CD4-positive, alpha-beta T cell (primary cell): Measurements from ENCODE around the gene NPAS3. TPM values are rescaled to one million over a fixed set of nuclear protein-coding genes. Genes with fewer than 3 reads are reported as not detected.

Source experiments
- ATAC-seq: fragments of 200-7000 bp; cut with Tn5 transposase; one replicate; pipeline ENCODE4 v1.10.0; 2022; ENCODE audit warnings: mild to moderate bottlenecking; ENCODE audit not compliant: poor library complexity
- CTCF ChIA-PET: fragments of 350-600 bp; sonication (Branson Sonifier 250); formaldehyde crosslinking; loops from one replicate; lab custom pipeline; 2021; ENCODE audit warnings: antibody characterized with exemption, inconsistent platforms; lab: Charles Lee
- POLR2A ChIA-PET: fragments of 350-600 bp; sonication (Branson Sonifier 250); formaldehyde crosslinking; loops from one replicate; lab custom pipeline; 2021; ENCODE audit warnings: antibody characterized with exemption, inconsistent platforms; lab: Charles Lee
- DNase-seq, 14 experiments: peaks; one replicate each; pipeline ENCODE4 v3.0.0-alpha.2; 2013 to 2020; ENCODE audit warnings: mixed read lengths in 2 of 14
- H3K27ac ChIP-seq, 2 donors: one replicate each; pipeline versions ENCODE4 v1.5.1 to v1.7.0; 2013; ENCODE audit warnings: low read length in 2 of 2, low read depth in 1 of 2, mild to moderate bottlenecking in 1 of 2
- H3K27me3 ChIP-seq, 2 experiments: 1 replicate in 1 of 2; 2 replicates in 1 of 2; pipeline versions ENCODE4 v1.6.1 to v1.7.0; 2013; ENCODE audit warnings: low read length in 2 of 2, control low read depth in 1 of 2, mild to moderate bottlenecking in 1 of 2, moderate library complexity in 1 of 2; ENCODE audit not compliant: insufficient read depth in 2 of 2, control insufficient read depth in 1 of 2
- H3K36me3 ChIP-seq: one replicate; pipeline ENCODE4 v1.6.1; 2013; ENCODE audit warnings: low read length, control low read depth; ENCODE audit not compliant: insufficient read depth
- H3K4me1 ChIP-seq: one replicate; pipeline ENCODE4 v1.6.1; 2013; ENCODE audit warnings: low read length, control low read depth; ENCODE audit not compliant: insufficient read depth
- H3K4me3 ChIP-seq: one replicate; pipeline ENCODE4 v1.5.1; 2013; ENCODE audit warnings: mild to moderate bottlenecking, low read length, moderate library complexity
- H3K9me3 ChIP-seq, 2 experiments: 1 replicate in 1 of 2; 2 replicates in 1 of 2; pipeline versions ENCODE4 v1.6.1 to v1.7.0; 2013; ENCODE audit warnings: low read length in 2 of 2, mild to moderate bottlenecking in 2 of 2, control low read depth in 1 of 2, moderate library complexity in 1 of 2; ENCODE audit not compliant: control insufficient read depth in 1 of 2, insufficient read depth in 1 of 2
- H3K27ac Mint-ChIP-seq: one replicate; pipeline ENCODE4 v1.8.0; 2020; ENCODE audit warnings: mixed read lengths
- H3K27me3 Mint-ChIP-seq: one replicate; pipeline ENCODE4 v1.8.0; 2021; ENCODE audit warnings: mixed read lengths
- H3K36me3 Mint-ChIP-seq: one replicate; pipeline ENCODE4 v1.8.0; 2021; ENCODE audit warnings: low read depth, mixed read lengths
- H3K4me1 Mint-ChIP-seq: one replicate; pipeline ENCODE4 v1.8.0; 2021; ENCODE audit warnings: low read depth, mixed read lengths
- H3K4me3 Mint-ChIP-seq: one replicate; pipeline ENCODE4 v1.8.0; 2020; ENCODE audit warnings: mild to moderate bottlenecking, mixed read lengths
- H3K9me3 Mint-ChIP-seq: one replicate; pipeline ENCODE4 v1.8.0; 2020; ENCODE audit warnings: mixed read lengths
- intact Hi-C, 2 experiments: fragments of 100-400 bp; cut with DNase I in 1 of 2; cut with micrococcal nuclease in 1 of 2; formaldehyde crosslinking; loops; one replicate each; pipeline versions ENCODE4 v1.15.1 to v1.9.0; 2023 to 2025; cut with DNase I, micrococcal nuclease
- total RNA-seq, 174 experiments: library from RNA in 2 of 174; stranded (reverse) in 2 of 174; gene quantifications; one replicate each; pipeline ENCODE4 v1.2.3 and lab custom pipeline; 2021 to 2026
- TF ChIP-seq, protein P1 (sequence below): fragments of 200-600 bp; IDR thresholded peaks from one replicate; pipeline ENCODE4 v1.8.0; 2022; ENCODE audit warnings: antibody characterized with exemption, mild to moderate bottlenecking

NPAS3 gene
- total RNA-seq, 2 experiments from 2014 or later, result not detected

DNA sequence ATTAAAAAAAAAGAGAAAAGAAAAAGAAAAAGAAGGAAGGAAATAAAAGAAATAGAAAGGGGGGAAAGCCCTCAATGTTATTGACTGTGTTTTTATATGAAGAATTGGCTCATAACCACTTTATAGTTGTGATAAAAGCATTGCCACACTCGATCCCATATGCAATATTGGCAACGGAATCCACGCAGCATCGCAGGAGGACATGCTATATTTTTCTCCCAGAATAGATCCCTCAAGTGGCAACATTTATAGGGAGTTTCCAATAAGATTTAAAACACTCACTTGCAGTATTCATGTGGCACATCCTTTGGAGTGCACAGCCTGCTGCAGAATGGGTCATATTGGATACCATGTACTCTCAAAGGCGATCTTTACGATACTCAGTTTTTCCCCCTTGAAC, 788.9 kb downstream of the NPAS3 start:
- H3K36me3 ChIP-seq, result no peaks in the 10 kb centered on the region
- POLR2A ChIA-PET, result no interaction called here
- intact Hi-C loops, result no loop called here

DNA sequence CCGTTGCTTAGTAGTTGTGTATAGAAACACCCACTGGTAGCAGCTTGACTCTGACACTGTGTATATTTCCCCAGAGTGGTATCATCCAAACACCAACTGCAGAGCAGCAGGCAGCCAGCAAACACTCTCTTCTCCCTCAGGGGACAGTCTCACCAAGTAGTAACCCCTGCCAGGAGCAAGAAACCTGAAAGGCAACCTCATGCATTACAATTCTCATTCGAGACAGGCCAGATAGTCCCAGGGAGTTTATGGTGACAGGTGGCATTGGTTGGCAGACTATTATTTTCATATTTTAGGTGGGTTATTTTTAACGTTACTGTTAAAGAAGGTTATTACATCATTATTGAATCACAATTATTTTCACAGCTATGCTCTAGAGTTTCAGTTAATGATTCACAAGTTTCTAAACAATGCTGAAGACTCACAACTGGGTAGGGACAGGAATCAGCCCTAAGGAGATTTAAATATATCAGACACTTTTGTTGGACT, 789.4 kb downstream of the NPAS3 start:
- no peaks in the 10 kb centered on the region for H3K4me1 Mint-ChIP-seq

More for the DNA sequence above, 788.9 kb downstream of the NPAS3 start:
- Histone ChIP-seq H3K9me3 (no peaks in the 10 kb centered on the region), H3K27ac (no peak overlapping the region), H3K4me1 (no peaks in the 10 kb centered on the region), H3K4me3 (no peak overlapping the region), H3K27me3 (peaks cover 0 to 2% of the 10 kb centered on the region in 2 experiments)
- CTCF ChIA-PET, result no interaction called here
- DNase-seq (no peak), ATAC-seq (no peak)
- Mint-ChIP-seq H3K9me3 (no peaks in the 10 kb centered on the region), H3K4me1 (no peaks in the 10 kb centered on the region), H3K27ac (no peak overlapping the region), H3K27me3 (no peaks in the 10 kb centered on the region), H3K36me3 (no peaks in the 10 kb centered on the region), H3K4me3 (no peak overlapping the region)
- TF ChIP-seq, protein P1, sequence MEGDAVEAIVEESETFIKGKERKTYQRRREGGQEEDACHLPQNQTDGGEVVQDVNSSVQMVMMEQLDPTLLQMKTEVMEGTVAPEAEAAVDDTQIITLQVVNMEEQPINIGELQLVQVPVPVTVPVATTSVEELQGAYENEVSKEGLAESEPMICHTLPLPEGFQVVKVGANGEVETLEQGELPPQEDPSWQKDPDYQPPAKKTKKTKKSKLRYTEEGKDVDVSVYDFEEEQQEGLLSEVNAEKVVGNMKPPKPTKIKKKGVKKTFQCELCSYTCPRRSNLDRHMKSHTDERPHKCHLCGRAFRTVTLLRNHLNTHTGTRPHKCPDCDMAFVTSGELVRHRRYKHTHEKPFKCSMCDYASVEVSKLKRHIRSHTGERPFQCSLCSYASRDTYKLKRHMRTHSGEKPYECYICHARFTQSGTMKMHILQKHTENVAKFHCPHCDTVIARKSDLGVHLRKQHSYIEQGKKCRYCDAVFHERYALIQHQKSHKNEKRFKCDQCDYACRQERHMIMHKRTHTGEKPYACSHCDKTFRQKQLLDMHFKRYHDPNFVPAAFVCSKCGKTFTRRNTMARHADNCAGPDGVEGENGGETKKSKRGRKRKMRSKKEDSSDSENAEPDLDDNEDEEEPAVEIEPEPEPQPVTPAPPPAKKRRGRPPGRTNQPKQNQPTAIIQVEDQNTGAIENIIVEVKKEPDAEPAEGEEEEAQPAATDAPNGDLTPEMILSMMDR, result no peak

DNA sequence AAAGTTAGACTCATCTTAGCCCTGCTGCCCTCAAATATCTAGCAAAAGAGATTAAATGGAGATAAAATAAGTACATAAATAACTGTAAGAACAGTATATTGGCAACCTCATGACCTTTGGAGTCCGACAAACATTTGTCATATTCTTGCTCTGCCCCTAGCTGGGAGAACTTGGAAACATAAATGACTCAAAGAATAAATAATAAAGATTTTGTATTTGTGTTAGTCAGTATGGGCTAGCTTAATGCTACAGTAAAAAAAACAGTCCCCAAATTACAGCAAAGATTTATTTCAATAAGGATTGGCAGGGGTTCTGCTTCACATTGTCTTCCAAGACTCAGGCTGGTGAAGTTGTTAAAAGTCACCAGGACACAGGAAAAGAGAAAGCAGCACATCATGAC, 791.5 kb downstream of the NPAS3 start:
- Mint-ChIP-seq H3K27me3 (no peaks in the 10 kb centered on the region), H3K9me3 (no peaks in the 10 kb centered on the region), H3K4me3 (no peak overlapping the region), H3K4me1 (peaks cover 4% of the 10 kb centered on the region), H3K36me3 (no peaks in the 10 kb centered on the region), H3K27ac (no peak overlapping the region)
- no peak for ATAC-seq
- Histone ChIP-seq H3K9me3 (no peaks in the 10 kb centered on the region), H3K27me3 (peaks cover 0 to 2% of the 10 kb centered on the region in 2 experiments), H3K4me1 (no peaks in the 10 kb centered on the region), H3K27ac (no peak overlapping the region), H3K4me3 (no peak overlapping the region), H3K36me3 (no peaks in the 10 kb centered on the region)
- intact Hi-C loops, result no loop called here
- TF ChIP-seq, protein P1, result no peak
- DNase-seq, result no peak
- ChIA-PET POLR2A (no interaction called here), CTCF (no interaction called here)

More for the DNA sequence above, 789.4 kb downstream of the NPAS3 start:
- H3K4me1 ChIP-seq, result no peaks in the 10 kb centered on the region
- H3K27me3 ChIP-seq, result peaks cover 0 to 2% of the 10 kb centered on the region in 2 experiments
- Mint-ChIP-seq H3K36me3 (no peaks in the 10 kb centered on the region), H3K27ac (no peak overlapping the region), H3K9me3 (no peaks in the 10 kb centered on the region), H3K4me3 (no peak overlapping the region), H3K27me3 (no peaks in the 10 kb centered on the region)
- H3K4me3 ChIP-seq, result no peak overlapping the region
- POLR2A ChIA-PET, result no interaction called here
- H3K9me3 ChIP-seq, result no peaks in the 10 kb centered on the region
- intact Hi-C loops, result no loop called here
- TF ChIP-seq, protein P1, result no peak
- H3K27ac ChIP-seq, result no peak overlapping the region
- ATAC-seq (no peak), DNase-seq (no peak)
- CTCF ChIA-PET, result no interaction called here
- no peaks in the 10 kb centered on the region for H3K36me3 ChIP-seq
